GM15510 (cell line): ENCODE data around the gene TANK.

Experiments used
- POLR2A ChIP-seq: IDR thresholded peaks from 3 replicates; pipeline ENCODE4 v1.6.1; 2011; ENCODE audit warnings: borderline replicate concordance; ENCODE audit not compliant: insufficient read length; ENCODE audit errors: extremely low read depth

TANK gene

DNA sequence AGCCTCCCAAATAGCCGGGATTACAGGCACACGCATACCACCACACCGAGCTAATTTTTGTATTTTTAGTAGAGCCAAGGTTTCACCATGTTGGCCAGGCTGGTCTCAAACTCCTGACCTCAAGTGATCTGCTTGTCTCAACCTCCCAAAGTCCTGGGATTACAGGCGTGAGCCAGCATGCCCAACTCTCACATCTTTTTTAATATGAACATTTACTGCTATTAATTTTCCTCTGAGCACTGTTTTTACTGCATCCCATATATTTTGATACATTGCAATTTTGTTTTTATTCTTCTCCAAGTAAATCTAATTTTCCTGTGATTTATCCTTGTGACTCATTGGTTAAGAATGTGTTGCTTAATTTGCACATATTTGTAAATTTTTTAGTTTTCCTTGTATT, 9.5 kb upstream of the TANK start:
- TF ChIP-seq POLR2A = no peak

DNA sequence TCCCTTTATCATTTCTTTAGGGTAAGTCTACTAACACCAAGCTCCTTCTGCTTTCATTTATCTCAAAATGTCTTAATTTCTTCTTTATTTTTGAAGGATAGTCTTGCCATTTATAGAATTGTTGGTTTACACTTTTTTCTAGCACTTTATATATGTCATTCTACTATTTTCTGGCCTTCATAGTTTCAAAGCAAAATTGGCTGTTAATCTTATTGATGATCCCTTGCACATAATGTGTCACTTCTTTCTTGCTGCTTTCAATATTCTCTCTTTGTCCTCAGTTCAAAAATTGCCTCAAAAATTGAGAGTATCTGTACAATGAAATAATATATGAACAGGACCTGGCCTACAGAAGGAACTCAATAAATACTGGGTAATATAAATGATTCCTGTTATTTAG, 7.9 kb upstream of the TANK start:
- no peak for TF ChIP-seq POLR2A

DNA sequence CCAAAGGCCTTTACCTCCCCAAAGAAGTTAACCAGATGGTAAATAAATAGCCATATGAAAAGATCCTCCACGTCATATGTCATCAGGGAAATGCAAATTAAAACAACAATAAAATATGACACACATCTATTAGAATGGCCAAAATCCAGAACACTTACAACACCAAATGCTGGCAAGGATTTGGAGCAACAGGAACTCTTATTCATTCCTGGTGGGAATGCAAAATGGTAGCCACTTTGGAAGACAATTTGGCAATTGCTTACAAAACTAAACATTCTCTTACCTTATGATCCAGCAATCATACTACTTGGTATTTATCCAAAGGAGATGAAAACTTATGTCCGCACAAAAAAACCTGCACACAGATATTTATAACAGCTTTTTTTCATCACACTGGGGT, 1.3 kb upstream of the TANK start:
- no peak for TF ChIP-seq POLR2A

DNA sequence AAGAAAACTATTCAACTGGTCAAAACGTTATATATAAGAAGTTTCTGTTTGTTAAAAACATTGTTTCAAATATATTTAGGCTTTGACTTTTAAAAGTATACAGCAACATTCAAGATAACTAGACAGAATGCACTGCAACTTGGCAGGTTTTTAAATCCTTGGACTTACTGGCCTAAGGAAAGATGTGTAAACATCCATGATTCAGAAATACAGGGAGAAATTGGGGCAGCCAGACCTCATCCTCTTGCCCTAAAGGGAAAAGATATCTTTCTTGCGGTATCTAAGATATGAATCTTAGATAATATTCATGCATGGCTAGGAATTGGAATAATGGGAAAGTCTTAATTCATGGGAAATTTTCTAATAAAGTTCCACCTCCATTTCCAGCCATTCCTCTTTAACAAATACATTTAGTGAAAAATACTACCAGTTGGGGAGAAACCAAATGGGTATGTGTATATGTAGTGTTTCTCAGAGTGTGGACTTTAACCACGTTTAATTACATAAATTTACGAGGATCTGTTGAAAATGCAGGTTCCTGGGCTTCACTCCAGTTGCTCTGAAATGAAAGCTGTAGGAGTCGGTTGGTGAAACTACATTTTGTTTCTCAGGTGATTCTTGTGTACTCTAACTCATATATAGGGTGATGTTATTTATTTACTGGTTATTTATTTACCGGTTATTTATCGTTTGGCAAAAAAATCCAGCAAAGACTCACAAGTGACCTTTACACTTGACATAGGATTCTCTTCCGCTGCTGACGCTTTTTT, 587 bp upstream of the TANK start:
- no peak for TF ChIP-seq POLR2A

DNA sequence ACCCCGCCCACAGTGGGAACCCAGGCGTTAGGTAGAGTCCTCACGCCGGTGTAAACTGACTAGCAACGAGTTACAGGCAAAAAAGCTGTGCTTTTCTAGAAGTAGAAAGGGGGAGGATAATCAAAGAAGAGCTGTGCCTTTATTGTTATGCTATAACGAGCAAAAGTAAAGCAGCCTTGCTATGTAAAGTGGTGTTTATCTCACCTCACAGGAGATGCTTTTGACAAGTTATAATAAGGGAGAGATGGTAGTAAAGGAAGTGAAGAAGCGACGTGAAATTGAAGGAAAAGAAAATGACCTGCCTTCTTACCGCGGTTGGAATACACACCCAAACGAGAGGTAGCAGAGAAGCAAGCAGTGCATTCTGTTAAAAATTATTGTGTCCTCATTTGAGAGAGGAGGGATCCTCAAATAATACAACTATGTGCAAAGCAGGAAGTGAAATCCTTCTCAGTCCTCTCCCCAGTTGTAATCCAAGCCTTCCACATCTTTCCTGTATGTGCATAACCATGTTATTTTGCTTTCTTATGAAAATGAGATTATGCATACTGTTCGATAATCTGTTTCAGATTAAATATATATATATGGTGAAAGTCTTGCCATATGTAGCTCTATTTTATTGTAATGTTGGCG, 962 bp downstream of the TANK start:
- no peak for TF ChIP-seq POLR2A

DNA sequence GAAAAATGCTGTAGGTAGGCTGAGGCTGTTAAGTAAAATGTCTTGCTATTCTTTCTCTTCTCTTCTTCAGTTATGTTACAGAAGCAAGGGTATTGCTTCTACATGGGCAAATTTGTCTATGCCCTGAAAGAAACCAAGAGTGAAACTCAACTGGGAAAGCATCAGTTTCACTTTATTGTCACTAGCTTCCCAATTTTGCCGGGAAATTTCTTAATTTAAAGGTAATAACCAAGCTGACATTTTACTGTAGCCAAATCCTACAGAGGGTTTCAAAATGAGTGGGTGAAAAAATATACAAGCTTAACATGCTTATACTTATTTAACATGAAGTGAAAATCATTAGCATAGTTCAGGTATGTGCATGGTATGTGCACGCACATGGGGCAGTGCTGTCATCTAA, 3.2 kb downstream of the TANK start:
- no peak for TF ChIP-seq POLR2A

DNA sequence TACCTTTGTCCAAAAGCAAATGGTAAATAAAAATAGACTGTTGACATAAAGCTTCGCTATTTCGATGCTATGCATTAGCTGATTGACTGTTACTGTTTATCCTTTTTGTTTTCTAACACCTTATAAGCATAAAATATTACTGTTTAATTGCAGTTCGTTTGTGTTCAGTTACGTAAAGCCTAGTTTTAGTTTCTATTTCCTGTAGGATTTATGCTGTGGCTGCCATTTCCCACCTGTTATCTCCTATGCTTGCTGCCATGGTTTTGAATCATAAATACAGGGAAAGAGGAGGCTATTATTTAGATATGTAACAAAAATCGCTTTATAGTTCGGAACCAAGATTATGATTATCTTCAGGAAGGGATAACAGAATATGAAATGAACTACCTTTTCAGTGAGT, 3.9 kb downstream of the TANK start:
- no peak for TF ChIP-seq POLR2A

DNA sequence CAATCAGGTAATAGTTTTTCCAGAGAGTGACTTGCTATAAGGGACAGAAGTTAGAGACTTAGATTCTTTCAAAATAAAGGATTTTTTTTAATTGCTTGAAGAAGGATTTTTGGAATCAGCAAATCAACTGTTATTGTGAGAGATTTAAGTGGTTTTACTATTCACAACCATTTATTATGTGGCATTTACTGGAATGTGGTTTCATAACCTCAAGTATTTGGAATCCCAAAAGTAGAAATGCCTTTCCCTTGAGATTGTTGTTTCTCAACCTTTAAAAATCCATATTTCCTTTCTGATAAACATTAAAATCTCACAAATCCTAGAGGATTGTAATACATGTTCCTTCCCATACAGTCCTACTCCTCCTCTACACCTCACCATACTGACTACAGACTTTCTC, 5.0 kb downstream of the TANK start:
- no peak for TF ChIP-seq POLR2A

DNA sequence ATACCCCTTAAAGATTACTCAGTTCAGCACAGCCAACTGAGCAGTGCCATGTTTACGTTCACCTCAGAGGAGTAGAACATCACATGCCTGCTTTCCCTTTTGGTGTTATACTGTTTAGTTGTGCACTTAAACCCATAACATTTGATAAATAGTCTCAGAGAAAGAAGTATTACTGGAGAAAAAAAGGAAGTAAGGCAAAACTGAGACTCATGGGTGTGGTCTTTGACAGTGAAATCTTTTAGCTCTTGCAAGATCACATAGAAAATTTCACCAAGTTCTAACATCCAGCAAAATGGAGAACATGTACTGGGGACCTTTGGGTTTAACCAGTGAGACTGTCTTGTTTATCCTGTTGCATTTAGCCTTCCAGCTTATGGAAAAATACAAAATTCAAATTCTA, 5.6 kb downstream of the TANK start:
- no peak for TF ChIP-seq POLR2A

DNA sequence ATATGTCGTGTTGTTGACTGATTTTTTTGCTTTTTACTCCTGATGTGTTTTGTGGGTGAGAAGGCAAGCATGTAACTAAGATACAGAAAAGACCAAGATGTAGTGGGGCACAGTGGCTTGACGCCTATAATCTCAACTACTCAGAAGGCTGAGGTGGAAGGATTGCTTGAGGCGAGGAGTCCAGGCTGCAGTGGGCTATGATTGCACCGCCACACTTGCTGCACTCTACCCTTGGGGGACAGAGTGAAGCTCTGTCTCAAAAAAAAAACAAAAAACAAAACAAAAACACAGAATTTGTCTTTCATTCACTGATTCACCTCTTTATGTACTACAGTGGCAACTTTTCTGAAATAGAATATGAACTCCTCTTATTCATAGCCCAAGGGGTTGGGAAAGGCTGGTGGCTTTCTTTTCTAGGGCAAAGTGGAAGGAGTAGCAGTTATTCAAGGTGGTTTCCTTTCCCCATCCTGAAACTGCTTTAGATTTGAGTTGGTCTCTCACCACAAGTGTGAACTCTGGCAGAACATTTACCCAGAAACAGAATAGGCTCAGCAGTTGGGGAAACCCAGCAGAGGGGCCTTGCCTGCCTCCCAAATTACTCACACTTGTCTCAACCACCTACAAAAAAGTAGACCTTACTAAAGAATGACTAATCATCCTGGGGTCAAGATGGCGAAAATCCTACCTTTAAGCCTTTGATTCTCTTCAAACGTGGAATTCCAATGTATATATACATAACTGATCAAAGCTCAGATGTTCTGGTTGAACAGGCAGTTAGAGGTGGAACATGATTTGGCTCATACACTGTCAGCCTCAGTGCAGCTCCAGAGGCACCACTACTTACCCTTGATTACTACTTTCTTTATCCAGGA, 6.5 kb downstream of the TANK start:
- no peak for TF ChIP-seq POLR2A

DNA sequence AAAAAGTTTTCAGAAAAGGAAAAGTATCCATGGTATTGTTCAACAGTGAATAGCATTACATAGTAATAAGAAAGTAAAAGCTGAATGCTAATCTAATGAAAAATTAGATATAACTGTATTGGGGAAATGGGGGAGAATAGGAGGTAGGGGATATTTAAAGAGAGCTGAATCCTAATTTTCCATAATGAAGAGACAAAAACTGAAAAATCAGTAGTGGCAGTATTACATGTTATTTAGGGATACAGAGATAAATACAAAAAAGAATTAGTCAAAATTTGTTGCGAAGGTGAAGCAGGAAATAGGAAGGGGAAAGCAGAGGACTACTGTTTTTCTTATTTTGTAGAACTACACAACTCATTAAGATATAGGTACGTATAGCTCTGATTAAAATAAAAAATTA, 9.1 kb downstream of the TANK start:
- TF ChIP-seq POLR2A = no peak

DNA sequence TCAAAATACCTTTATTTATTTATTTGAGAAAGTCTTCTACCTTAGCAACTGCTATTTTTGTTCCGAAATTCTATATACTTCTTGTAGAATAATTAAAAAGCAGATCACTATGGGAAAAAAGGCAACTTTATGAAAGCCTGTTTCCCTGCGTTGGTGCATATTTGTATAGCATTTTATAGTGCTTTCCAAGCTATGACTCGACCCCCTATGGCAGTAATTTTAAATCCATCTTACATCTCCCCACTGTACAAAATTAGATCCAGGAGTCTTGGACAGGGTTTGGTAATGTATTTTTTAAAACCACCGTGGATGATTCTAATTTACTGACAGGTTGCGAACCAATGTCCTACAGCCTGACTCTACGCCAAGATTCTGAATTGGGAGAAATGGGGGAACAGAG, 10.1 kb downstream of the TANK start:
- no peak for TF ChIP-seq POLR2A

DNA sequence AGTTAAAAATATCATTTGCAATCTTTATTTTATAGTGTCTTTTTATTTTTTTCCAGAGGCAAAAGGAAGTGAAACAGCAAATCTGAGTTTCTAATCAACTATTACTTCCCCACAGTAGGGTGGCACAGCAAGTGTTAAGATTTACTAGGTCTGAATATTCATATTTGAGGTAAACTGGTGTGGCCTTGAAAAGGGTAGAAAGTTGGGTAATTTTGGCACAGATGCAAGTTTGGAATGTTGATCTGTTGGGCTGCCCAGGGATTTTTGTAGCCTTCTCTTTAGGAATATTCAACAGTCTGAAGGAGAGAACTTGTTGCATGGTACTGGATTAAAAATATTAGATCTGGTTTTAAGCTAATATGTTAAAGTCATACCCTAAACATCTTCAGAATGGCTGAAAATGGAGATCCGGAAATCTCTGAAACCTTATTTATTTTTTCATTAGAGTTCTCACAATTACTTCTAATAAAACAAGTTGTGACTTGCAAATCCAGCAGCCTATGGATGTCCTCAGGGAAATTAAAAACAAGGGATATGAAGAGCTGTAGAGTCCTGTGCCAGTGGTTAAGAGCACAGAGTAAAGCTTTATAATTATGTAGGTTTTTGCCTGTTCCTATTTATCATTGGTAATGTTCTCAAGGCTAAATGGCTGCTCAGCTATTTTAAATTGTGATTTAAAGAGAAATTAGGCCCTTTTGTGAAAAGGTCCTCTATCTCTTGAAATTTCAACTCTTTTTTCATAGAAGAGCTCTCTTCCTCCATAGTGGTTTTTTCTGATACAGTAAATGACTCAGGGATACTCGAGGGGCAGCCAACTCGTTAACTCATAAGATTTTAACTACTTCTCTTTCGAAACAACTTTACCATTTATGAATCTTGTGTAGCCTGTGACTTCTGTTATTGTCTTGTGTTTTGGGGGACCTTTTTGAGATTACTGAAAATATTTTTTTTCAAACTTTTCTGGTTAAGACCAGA, 11.0 kb downstream of the TANK start:
- TF ChIP-seq POLR2A = no peak

DNA sequence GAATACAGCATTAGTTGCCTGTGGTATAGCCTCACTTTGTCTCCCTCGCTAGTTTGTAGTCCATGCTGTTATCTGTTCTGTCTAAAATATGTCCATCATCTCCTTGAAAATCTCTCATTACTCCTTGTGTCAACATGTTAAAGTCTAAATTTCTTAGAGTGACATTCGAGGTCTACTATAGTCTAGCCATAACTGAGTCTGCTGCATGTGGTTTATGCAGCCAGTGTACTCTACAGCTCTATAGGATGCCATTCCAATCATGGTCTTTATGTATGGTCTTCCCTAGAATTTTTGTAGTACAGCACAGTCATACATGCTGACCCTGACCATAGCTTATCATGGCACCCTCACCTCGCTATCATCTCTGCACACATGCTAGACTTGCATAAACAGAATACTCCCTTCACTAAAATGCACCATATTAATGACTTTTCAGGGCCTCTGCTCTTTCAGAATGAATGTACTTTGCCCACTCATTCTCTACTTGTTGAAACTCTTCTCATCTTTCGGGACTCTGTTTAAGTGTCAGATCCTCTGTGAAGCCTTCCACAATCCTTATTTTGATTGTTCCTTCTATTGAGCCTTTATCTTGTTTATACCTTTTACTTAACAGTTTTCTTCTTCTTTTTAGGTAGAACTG, 12.8 kb downstream of the TANK start:
- no peak for TF ChIP-seq POLR2A
